ENCODE data around the gene ULK2.
"Not testable (repeated sequence)": the region's sequence is repeated elsewhere in the genome, so short reads cannot be mapped to it uniquely, and the experiment has no call there.

The ULK2 gene

GRCh38 chr17:19865021-19865420, 2.7 kb downstream of the ULK2 start:
- no peak for DNase-seq (ENCODE audit: low spot score)

DNA sequence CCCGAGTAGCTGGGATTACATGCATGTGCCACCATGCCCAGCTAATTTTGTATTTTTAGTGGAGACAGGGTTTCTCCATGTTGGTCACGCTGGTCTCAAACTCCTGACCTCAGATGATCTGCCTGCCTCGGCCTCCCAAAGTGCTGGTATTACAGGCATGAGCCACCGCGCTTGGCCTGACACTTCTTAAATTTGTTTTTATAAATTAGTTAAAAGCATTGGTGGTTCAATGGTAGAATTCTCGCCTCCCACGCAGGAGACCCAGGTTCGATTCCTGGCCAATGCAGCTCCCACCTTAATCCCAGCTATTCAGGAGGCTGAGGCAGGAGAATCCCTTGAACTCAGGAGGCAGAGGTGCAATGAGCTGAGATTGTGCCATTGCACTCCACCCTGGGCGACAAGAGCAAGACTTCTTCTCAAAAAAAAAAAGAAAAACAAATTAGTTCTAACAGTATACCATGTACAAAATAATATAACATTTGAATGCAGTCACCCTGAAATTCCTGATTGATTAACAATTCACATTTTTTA, 7.0 kb downstream of the ULK2 start:
- not testable (repeated sequence) for DNase-seq (ENCODE audit: low spot score)

DNA sequence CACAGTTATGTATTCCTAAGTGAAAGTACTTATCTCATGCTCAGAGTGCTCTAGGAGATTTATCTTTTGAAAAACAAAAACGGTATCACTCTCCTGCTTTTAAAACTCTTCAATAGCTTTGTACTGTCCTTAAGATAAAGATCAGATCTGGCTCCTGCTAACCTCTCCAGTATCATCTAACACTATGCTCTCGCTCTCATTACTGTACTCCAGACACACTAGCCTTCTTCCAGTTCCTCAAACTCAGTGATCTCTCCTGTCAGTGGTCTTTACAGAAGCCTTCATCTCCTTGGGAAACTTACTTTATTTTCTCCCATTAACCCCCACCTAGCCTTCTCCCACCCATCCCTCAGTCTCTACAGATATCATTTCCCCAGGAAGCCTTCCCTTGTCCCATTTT, 10.1 kb downstream of the ULK2 start:
- DNase-seq (ENCODE audit: low spot score): no peak

- DNase-seq (ENCODE audit: low spot score): peak; percentile 21
These were observed 33.8 kb downstream of the ULK2 start for GRCh38 chr17:19833914-19834313.

GRCh38 chr17:19830061-19830460, 37.7 kb downstream of the ULK2 start:
- DNase-seq (ENCODE audit: low spot score): no peak

GRCh38 chr17:19812407-19812806, 55.3 kb downstream of the ULK2 start:
- DNase-seq (ENCODE audit: low spot score): peak; percentile 55

DNA sequence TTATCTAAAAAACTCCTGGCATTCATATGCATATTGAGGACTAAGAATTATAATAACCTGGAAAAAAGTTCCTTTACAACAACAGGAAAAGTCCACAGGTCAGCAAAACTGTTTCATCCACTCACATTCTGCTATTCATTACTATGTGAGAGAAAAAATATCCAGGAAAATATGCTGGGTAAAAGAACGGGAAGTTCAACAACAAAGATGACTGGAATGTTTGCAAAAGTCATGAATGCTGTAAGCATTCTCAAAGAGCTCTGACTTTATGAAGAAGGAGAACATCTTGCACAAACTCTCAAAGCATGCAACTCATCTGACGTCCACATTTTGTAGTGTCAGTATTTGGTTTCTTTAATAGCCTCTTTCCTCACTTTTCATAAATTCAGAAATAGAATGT, 62.7 kb downstream of the ULK2 start:
- DNase-seq (ENCODE audit: low spot score): no peak

GRCh38 chr17:19800571-19800970, 67.2 kb downstream of the ULK2 start:
- no peak for DNase-seq (ENCODE audit: low spot score)

DNA sequence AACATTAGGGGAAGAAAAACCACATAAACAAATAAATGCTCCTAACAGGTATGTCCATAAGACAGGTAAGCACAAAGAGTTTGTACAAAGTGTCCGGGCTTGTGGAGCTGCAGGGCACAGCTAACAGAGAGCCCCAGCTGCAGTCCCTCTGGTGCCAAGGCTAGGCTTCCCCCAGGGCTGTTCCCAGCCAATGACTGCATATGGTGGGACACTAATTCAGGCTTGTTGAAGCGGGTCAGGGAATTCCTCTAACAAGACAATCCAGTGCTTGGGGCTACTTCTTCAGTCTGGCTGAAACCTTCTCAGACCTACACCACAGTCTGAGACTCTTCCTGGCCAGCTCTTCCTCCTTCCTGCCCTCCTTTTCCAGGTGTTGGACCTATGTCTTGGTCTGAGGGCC, 67.9 kb downstream of the ULK2 start:
- no peak for DNase-seq (ENCODE audit: low spot score)

DNA sequence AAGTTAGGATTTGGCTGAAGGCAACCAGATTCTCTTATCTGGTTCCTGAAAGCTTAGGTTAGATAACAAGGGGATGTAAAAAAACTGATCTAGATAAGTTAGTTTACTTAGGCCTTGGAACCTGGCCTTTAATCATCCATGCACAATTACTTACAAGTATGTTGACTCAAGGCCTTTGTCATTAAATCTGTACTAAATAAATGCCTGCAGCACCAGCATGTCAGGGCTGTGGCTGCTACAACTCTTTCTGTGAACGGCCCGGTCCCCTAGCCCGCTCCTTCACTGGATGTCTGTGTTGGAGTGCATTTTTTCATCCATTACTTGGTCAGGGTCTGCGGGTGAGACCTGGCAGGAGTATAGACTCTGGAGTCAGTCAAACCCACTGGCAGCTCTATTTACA, 71.3 kb downstream of the ULK2 start:
- DNase-seq (ENCODE audit: low spot score): peak; percentile 8

GRCh38 chr17:19791918-19792550, 75.7 kb downstream of the ULK2 start:
- no peak for DNase-seq (ENCODE audit: low spot score)

GRCh38 chr17:19787733-19788357, 79.9 kb downstream of the ULK2 start:
- DNase-seq (ENCODE audit: low spot score): no peak

- no peak for DNase-seq (ENCODE audit: low spot score)
These were observed 81.9 kb downstream of the ULK2 start for GRCh38 chr17:19785854-19786253.

GRCh38 chr17:19781488-19782458, 86.0 kb downstream of the ULK2 start:
- DNase-seq (ENCODE audit: low spot score): no peak

DNA sequence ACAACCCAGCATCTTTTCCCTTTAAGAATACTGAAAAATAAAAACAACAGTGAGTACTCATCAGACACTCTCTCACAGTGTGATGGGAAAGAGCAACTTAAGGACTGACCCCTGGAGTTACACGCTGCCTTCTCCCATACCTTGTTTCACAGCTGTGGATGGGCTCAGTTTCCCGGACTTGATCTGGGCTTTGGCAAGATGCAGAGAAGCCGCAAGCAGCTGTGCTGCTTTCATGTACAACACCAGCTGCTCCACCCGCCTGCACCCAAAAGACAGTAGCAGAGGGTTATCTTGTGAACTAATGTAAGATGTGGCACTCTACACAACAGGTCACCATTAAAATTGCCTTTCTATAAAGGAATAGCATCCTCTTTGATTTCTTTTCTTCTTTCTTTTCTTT, 86.9 kb downstream of the ULK2 start:
- no peak for DNase-seq (ENCODE audit: low spot score)

GRCh38 chr17:19773534-19773933, 94.2 kb downstream of the ULK2 start:
- DNase-seq (ENCODE audit: low spot score): no peak

DNA sequence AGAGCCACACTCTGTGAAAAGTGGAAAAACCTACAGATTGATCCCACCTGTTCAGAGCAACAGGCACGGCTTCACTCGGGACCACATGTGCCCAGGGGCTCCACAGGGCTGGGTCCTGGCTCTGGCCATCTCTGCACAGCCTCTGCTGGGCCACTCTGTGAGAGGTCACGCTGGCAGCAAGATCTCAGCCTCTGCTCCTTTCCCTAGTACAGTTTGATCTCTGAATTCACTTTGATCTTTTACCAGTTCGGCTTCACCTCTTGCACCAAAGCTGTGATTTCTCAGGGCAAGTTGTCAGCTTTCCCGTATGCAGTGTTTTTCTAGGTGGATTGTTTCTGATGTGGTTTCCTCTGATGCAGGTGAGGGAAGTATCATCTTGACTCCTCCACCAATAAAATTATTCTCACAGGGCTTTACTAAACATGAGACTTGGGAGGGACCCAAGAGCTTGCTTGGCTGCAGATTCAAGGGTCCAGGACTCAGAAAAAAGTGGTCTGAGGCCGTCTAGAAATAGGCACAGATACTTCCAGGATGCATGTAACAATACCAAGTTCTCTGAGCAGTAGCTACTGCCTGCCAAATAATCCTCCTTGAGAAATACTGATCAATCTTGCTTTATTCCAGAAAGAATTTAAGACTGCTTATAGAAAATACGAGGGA, 95.6 kb downstream of the ULK2 start:
- DNase-seq (ENCODE audit: low spot score): no peak

DNA sequence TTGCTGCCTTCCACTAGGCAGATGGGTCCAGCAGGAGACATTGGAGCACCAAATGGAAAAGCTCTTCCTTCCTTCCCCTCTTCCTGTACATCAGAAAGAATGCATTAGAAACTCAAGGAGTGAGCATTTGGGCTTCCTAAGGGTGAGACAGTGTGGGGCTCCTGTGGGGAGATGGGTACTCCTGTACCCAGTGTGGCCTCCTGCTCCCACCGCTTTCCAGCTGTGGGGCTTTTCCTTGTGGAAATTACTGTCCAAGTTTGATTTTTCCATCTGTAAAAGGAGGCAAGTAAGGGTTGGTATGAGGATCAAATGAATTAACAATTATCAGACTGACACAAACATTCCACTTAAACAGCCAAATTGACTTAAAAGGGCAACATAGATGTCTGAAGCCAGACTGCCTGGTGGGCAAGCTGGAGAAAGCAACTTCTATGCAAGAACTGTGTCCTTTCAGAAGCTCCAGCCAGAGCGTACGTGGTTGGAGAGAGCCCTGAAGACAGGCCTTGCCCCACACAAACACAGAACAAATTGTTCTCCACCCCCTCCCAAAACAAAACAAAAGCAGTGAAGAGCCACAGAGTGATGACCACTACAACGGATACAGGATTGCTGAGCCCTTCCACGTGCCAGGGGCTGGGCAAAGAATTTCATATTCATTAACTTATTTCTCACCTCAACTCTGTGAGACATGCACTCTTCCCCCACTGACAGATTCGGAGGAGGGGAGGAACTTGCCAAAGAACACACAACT, 96.6 kb downstream of the ULK2 start:
- no peak for DNase-seq (ENCODE audit: low spot score)

DNA sequence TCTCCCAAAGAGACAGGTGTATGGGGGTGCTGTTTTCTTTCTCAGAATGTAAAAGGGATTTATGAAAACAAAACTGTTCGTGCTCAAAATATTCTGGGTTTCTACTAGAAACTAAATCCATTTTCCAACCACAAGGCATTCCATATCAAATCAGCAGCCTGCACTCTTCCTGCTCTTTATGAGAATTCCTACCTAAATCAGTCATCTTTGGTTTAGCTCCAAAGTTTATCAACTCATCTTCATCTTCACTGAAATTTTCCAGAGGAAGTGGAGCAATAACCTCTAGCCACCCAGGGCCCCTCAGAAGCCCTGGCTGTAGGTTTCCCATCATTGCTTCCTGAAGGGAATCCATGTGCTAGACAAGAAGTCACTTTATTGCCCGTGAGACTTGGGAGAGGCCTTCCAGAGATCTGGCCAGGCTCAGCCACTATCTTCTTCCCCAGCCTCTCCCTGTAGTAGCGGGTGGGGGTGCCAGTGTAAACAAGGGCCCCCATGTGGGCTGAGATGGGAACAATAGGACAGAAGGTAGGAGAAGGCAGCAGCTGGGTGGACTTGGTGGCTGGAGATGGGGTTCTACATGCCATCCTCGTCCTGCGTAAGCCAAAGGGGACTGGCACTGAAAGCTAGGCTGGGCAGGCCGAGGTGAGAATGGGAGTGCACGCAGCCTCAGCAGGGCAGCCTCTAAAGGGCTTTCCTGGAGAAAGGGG, 97.6 kb downstream of the ULK2 start:
- no peak for DNase-seq (ENCODE audit: low spot score)

DNA sequence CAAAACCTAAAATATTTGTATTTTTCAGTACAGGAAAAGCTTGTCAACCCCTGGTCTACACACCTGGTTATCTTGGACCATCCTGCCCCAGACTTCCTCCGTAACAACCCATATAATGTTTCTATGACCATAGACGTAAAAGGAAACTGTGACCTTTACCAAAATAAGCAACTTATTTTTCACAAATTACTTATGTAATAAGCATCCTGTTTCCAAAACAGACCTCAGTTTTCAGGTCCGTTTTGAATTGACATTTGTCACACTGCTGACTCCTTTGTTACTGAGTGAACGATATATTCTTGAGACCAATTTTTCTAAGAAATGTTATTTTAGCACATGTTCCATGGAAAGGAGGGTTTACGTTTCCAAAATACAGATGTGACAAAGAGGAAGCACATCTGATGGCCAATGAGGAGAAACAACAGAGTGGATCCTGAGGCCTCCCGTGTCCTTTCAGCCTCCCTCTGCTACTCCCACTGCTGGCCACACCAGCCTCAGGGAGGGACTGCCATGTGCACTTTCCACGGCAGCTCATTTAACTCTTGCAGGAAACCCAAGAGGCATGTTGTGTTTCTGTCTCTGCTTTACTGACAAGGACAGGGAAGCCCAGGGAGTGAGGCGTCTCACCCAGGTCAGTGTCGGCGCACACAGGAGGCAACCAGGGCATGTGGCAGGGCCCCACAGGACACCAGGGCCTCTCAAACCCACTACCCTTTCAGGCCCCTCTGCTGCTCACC, 99.5 kb downstream of the ULK2 start:
- no peak for DNase-seq (ENCODE audit: low spot score)
